Measurements from ENCODE around the gene ADIPOR2. TPM values are rescaled to one million over a fixed set of nuclear protein-coding genes. Genes with fewer than 3 reads are reported as not detected.

The ADIPOR2 gene
- total RNA-seq, 1 experiment from 2014 or later: 58.5 TPM

DNA sequence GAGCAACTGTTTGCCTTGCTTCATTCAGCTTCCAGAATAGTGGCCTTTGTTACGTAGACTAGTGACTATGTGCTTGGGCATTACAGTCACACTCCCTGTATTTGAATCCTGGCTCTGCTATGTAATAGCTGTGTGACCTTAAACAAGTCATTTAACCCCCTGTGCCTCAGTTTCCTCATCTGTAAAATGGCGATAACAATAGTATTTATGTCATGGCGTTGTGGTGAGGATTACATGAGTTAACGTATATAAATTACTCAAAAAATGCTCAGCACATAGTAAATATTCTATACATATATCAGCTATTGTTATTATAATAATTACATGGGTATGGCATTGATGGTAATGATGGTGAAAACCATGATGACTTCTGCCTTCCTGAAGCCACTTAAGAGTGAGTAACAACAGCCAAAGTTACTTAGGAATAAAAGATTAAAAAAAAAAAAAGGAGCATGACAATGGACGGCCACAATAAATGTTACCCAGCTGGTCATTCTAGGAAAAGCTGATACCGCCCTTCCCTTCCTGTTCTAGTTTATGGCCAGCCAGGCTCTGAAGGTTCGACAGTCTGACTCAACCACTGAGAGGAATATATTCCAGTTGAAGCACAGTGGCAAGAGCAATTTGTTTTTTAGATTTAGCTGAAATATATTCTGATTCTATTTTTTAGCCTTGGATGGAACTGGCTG lies 9.9 kb upstream of the ADIPOR2 start:
- no peak for DNase-seq (ENCODE audit: unreplicated experiment)
- Mint-ChIP-seq H3K4me3 (ENCODE audit: unreplicated experiment) (no peak overlapping the region), H3K36me3 (ENCODE audit: insufficient read depth, unreplicated experiment) (no peaks in the 10 kb centered on the region), H3K4me1 (ENCODE audit: insufficient read depth, unreplicated experiment) (no peaks in the 10 kb centered on the region), H3K27me3 (ENCODE audit: insufficient read depth, unreplicated experiment) (no peaks in the 10 kb centered on the region), H3K27ac (ENCODE audit: low read depth, unreplicated experiment) (no peak overlapping the region), H3K9me3 (ENCODE audit: unreplicated experiment) (no peaks in the 10 kb centered on the region)
- CTCF ChIA-PET: interaction anchor here (0.6 to 1.2 kb wide), 5 partner anchors 10 to 1287 kb away, joined by 3 to 5 read pairs (median 4); no protein-coding TSS in a partner anchor
- POLR2A ChIA-PET: interaction anchor here (0.7 to 5.0 kb wide), 5 partner anchors 10 to 21 kb away, joined by 3 to 22 read pairs (median 4); partner anchors contain the start of gene ADIPOR2
- TF ChIP-seq, protein P1, sequence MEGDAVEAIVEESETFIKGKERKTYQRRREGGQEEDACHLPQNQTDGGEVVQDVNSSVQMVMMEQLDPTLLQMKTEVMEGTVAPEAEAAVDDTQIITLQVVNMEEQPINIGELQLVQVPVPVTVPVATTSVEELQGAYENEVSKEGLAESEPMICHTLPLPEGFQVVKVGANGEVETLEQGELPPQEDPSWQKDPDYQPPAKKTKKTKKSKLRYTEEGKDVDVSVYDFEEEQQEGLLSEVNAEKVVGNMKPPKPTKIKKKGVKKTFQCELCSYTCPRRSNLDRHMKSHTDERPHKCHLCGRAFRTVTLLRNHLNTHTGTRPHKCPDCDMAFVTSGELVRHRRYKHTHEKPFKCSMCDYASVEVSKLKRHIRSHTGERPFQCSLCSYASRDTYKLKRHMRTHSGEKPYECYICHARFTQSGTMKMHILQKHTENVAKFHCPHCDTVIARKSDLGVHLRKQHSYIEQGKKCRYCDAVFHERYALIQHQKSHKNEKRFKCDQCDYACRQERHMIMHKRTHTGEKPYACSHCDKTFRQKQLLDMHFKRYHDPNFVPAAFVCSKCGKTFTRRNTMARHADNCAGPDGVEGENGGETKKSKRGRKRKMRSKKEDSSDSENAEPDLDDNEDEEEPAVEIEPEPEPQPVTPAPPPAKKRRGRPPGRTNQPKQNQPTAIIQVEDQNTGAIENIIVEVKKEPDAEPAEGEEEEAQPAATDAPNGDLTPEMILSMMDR (IDR thresholded peaks at IDR 0.05; ENCODE audit: unreplicated experiment): no peak
- BruUV-seq (replicated peaks): no TSS peak
- intact Hi-C loops (cut with micrococcal nuclease): no loop called here

- H3K4me3 Mint-ChIP-seq (ENCODE audit: unreplicated experiment): no peak overlapping the region
- no peaks in the 10 kb centered on the region for H3K27me3 Mint-ChIP-seq (ENCODE audit: insufficient read depth, unreplicated experiment)
- no peaks in the 10 kb centered on the region for H3K9me3 Mint-ChIP-seq (ENCODE audit: unreplicated experiment)
- no peak overlapping the region for H3K27ac Mint-ChIP-seq (ENCODE audit: low read depth, unreplicated experiment)
- TF ChIP-seq, protein P1 (IDR thresholded peaks at IDR 0.05; ENCODE audit: unreplicated experiment): no peak
- no peak for DNase-seq (ENCODE audit: unreplicated experiment)
- CTCF ChIA-PET: interaction anchor here (0.6 to 1.2 kb wide), 6 partner anchors 10 to 1287 kb away, joined by 3 to 4 read pairs (median 4); no protein-coding TSS in a partner anchor
- POLR2A ChIA-PET: interaction anchor here (0.6 to 5.0 kb wide), 5 partner anchors 10 to 22 kb away, joined by 3 to 22 read pairs (median 3); partner anchors contain the start of gene ADIPOR2
- BruUV-seq (replicated peaks): no TSS peak
- intact Hi-C loops (cut with micrococcal nuclease): no loop called here
- H3K4me1 Mint-ChIP-seq (ENCODE audit: insufficient read depth, unreplicated experiment): no peaks in the 10 kb centered on the region
- H3K36me3 Mint-ChIP-seq (ENCODE audit: insufficient read depth, unreplicated experiment): no peaks in the 10 kb centered on the region
Observed at GRCh38 chr12:1681493-1681807, 9.4 kb upstream of the ADIPOR2 start.

DNA sequence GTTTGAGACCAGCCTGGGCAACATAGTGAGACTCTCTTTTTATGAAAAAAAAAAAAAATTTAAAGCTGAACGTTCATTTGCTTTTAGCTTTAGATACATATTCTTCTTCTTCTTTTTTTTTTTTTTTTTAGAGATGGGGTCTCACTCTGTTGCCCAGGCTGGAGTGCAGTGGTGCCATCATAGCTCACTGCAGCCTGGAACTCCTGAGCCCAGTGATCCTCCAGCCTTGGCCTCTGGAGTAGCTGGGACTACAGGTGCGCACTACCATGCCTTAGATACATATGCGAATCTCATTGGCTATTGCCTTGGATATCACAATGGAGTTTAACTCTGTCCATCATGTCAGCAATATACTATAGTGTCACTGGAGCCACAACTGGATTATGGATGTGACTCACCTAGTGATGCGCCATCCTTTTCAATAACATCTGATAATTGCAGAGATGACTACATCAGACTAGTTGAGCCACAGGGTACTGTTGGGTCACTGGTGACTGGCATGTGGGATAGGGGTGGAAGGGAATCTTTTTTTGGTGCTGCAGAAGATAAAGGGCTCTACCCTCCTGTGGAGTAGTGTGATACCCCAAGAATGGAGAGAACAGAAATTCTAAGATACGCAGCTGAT lies 2.7 kb upstream of the ADIPOR2 start:
- no peaks in the 10 kb centered on the region for H3K9me3 Mint-ChIP-seq (ENCODE audit: unreplicated experiment)
- POLR2A ChIA-PET: interaction anchor here (0.7 to 1.4 kb wide), 4 partner anchors 9 to 76 kb away, joined by 3 to 4 read pairs (median 4); no protein-coding TSS in a partner anchor
- no peaks in the 10 kb centered on the region for H3K27me3 Mint-ChIP-seq (ENCODE audit: insufficient read depth, unreplicated experiment)

More for the DNA sequence above, 2.7 kb upstream of the ADIPOR2 start:
- no peak overlapping the region for H3K4me3 Mint-ChIP-seq (ENCODE audit: unreplicated experiment)
- CTCF ChIA-PET: interaction anchor here (0.8 to 1.5 kb wide), 3 partner anchors 9 to 102 kb away, joined by 3 to 4 read pairs (median 3); no protein-coding TSS in a partner anchor
- intact Hi-C loops (cut with micrococcal nuclease): no loop called here
- H3K4me1 Mint-ChIP-seq (ENCODE audit: insufficient read depth, unreplicated experiment): peaks cover 8% of the 10 kb centered on the region
- no TSS peak for BruUV-seq (replicated peaks)
- H3K36me3 Mint-ChIP-seq (ENCODE audit: insufficient read depth, unreplicated experiment): peaks cover 7% of the 10 kb centered on the region
- TF ChIP-seq, protein P1 (IDR thresholded peaks at IDR 0.05; ENCODE audit: unreplicated experiment): no peak
- DNase-seq (ENCODE audit: unreplicated experiment): no peak
- H3K27ac Mint-ChIP-seq (ENCODE audit: low read depth, unreplicated experiment): no peak overlapping the region
